Epithelial cell of prostate (primary cell): ENCODE data around the gene PSAPL1.
"Not testable (repeated sequence)": the region's sequence is repeated elsewhere in the genome, so short reads cannot be mapped to it uniquely, and the experiment has no call there.

Experiments
- DNase-seq: peaks from one replicate; pipeline ENCODE4 v3.0.0-alpha.2; 2011; ENCODE audit warnings: low read depth, low spot score
- H3K27ac ChIP-seq: fragments of 450-650 bp; 2 replicates; pipeline ENCODE4 v1.5.1; 2017; ENCODE audit warnings: mild to moderate bottlenecking

Gene PSAPL1

DNA sequence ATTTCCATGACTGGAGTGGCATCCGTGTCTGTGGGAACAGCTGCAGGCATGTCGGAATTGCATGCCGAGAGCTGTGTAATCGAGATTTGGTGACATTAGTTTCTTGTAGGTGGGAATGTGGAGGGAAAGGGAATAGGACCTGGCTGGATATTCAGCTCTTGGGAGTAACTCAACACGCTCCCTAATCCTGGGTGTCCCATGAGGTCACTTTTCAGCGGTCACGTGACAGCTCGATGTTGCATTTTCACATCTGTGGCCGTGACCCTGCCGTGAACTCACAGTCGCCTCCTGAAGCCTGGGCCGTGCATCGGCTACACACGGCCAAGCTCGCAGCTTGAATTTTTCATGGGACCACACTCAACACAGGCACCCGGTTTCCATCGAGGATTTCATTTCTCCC lies 25.8 kb upstream of the PSAPL1 start:
- no peak overlapping the region for H3K27ac ChIP-seq
- no peak for DNase-seq

DNA sequence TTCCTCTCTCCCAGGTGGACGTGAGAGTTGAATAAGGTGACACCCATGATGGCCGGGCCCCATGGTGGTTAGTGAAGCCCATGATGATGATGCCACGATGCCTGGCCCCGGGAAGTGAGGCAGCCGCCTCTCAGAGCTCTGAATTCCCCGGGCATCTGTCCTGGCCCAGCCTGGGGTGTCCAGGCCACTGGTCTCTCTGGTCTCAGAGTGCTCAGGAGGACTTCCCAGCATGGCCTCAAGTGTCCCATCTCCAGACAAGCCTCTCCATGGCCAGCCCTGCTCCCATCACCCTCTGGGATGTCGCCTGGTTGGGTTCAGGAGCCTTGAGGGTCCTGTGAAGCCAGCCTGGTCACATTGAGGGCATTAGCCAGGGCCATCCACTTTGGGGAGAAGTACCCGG lies 24.7 kb upstream of the PSAPL1 start:
- no peak for DNase-seq
- no peak overlapping the region for H3K27ac ChIP-seq

DNA sequence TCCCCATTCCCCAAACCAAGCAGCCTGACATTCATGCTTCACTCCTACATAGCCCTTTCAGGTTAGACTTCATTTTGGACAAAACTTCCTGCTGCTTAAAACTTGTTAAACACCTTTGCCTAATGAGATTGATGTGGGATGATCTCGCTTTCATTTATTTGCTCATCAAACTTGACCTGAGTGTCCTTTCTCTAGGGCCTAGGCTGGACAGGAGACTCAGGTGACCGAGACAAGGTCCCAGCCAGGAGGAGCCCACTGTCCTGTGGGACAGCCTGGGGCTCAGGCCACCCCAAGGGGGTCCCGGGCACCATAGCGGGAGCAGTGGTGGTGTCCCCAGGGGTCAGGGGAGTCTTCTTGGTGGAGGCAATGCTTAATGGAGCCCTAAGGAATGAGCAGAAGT lies 23.7 kb upstream of the PSAPL1 start:
- DNase-seq = no peak
- H3K27ac ChIP-seq = no peak overlapping the region

DNA sequence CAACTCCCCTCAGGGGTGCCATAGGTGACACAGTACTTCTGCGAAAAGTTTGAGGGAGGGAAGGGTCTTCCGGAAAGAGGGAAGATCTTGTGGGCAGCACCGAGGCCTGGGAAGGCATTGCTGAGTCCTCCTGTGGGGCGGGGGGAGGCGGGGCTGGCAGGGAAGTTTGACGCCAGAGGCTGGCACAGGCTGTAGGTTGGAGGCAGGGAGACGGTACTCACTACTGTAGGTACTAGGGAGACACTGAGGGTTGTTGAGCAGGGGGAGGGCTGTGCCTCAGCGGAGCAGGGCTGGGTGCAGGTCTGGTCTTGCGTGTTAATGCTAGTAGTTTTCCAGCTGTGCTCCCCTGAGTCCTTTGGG lies 23.3 kb upstream of the PSAPL1 start:
- no peak for DNase-seq
- H3K27ac ChIP-seq = no peak overlapping the region

DNA sequence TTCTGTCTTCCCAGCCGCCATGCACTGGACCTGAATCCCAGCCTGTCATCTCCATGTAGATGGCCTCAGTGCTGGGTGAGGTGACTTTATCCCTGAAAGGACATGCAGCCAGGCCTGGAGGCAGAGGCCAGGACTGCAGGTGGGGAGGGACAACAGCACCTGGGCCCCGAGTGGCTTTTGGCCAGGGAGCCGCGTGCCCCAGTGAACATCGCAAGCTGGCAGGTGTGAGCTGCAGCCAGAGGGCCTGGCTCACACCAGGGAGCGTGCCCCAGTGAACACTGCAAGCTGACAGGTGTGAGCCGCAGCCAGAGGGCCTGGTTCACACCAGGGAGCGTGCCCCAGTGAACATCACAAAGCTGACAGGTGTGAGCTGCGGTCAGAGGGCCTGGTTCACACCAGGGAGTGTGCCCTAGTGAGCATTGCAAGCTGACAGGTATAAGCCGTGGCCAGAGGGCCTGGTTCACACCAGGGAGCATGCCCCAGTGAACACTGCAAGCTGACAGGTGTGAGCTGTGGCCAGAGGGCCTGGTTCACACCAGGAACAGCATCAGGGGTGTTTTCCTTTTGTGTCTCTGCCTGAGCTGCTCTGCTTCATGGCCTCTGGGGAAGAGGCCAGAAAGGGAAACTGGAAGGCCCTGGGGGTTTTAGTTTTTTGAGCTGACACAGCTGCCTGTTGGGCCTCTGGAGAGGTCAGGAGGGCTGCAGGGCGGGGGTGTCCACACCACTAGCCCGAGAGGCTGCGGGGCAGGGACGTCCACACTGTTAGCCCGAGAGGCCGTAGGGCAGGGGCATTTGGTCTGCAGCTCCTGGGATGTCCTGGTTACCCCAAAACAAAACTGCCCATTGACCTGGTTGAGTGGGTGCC lies 22.7 kb upstream of the PSAPL1 start:
- H3K27ac ChIP-seq = no peak overlapping the region
- DNase-seq = no peak

DNA sequence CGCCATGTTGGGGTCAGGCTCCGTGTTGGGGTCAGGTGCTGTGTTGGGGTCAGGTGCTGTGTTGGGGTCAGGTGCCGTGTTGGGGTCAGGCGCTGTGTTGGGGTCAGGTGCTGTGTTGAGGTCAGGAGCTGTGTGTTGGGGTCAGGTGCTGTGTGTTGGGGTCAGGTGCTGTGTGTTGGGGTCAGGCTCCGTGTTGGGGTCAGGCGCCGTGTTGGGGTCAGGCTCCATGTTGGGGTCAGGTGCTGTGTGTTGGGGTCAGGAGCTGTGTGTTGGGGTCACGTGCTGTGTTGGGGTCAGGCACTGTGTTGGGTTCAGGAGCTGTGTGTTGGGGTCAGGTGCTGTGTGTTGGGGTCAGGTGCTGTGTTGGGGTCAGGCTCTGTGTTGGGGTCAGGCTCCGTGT lies 18.1 kb upstream of the PSAPL1 start:
- not testable (repeated sequence) for H3K27ac ChIP-seq, DNase-seq

DNA sequence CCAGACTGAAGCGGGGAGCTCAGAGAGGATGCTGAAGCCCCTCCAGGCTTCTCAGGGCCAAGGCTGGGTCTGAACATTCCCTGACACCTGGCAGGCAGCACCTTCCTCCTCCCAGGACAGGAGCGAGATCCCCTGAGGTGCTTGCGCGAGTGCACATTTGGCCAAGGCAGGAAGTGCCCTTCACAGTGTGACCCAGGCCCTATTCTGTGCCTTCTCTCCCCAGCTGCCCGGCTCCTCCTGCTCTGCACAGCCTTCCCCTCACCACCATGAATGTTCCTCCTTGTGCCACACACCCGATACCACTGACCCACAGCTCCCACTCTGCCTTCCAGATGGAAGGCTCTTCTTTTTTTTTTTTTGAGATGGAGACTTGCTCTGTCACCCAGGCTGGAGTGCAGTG lies 17.1 kb upstream of the PSAPL1 start:
- no peak overlapping the region for H3K27ac ChIP-seq
- no peak for DNase-seq

DNA sequence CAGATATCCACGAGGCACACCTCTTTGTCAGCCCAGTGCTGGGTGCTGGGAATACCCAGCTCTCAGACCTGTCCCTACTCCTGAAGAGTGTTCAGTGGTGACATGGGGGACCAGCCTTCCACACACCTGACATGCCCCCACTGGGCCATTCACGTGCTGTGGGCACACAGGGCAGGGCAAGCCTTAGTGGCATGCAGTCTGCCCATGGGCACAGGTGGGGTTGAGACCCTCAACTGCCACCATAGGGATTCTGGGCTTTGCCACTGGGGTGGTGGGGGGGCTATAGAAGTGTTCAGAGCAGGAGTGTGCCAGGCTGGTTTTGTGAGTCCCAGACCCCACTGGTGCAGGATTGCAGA lies 16.7 kb upstream of the PSAPL1 start:
- H3K27ac ChIP-seq = no peak overlapping the region
- DNase-seq = no peak

DNA sequence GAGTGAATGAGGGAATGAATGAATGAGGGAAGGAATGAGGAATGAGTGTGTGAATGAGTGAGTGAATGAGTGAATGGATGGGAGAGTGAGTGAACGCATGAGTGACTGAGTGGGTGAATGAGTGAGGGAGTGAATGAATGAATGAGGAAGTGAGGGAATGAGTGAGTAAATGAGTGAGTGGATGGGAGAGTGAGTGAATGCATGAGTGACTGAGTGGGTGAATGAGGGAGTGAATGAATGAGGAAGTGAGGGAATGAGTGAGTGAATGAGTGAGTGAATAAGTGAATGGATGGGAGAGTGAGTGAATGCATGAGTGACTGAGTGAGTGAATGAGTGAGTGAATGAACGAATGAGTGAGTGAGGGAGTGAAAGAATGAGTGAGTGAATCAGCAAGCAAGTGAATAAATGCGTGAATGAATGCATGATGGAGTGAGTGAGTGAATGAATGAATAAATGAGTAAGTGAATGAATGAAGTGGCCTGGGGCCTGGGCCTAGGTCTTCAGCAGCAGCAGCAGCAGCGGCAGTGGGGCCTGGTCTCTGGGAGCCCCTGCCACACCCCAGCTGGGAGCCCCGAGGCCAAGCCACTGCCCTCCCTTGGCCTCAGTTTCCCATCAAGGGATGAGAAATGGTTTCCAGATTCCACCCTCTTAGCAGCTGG lies 16.2 kb upstream of the PSAPL1 start:
- no peak overlapping the region for H3K27ac ChIP-seq
- DNase-seq = no peak

DNA sequence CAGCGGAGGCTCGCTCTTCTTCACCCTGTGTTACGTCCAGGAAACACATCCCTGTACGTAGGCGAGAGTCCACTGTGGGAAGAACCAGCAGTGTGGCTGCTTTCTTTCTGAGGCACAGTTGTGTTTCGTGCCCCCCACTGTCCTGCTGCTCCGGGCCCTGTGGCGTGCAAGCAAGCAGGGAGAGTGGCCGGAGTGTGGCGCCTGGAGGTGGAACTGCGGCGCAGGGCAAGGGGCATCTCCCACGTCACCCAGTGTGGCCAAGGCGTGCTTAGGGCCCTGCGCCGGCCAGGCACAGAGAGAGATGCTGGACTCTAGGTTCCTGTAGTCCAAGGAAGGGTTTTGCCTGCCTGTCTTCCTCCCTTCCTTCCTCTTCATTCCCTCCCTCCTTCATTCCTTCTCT lies 13.3 kb upstream of the PSAPL1 start:
- H3K27ac ChIP-seq = no peak overlapping the region
- DNase-seq = no peak

DNA sequence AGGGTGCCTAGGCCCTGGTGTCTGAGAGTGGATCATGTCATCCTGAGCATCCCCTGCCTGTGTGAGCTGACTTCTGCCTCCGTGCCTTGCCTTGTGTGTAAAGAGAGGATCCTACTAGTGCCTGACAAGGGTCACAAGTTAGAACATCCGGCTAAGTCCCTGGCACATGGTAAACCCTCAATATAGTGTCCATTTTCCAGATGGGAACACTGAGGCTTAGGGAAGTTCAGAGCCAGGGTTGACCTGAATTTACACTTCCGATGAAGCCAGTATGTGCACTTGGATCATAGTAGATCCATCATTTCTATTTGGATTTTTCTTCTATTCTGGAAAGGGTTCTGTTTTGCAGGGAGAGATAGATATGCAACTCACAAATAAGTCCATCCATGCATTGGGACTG lies 12.5 kb upstream of the PSAPL1 start:
- H3K27ac ChIP-seq = no peak overlapping the region
- no peak for DNase-seq

DNA sequence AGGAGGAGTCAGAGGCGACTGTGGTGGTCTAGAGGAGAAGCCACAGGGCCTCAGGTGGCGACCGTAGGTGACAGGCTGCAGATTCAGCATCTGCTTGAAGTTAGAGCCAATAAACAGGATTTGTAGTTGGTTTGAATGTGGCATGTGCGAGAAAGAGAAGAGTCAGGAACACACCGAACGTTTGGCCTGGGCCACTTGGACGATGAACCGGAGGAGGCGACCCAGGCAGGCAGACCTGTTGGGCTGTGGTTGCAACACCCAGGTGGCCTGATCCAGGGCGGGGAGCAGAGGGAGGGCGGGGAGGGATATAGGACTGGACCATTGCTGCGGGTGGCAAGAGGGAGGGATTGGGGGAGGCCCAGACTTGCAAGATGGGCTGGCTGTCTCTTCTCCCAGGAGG lies 10.0 kb upstream of the PSAPL1 start:
- no peak for DNase-seq
- H3K27ac ChIP-seq = no peak overlapping the region

DNA sequence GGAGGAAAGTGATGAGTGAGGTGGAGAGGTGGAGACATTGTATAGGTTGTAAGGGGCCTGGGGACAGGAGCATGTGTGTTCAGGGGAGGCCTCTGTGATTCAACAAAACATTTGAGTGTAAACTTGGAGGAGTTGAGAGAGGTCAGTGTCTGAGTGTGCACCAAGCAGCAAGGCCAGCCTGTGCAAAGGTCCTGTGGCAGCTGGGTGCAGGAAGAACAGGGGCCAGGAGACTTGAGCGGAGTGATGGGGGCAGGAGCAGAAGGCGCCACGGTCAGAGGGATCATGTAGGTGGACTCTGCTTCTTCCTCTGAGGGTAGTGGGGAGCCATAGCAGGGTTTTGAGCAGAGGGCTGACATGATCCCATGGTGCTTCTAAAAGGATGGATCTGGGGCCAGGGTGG lies 9.6 kb upstream of the PSAPL1 start:
- H3K27ac ChIP-seq = no peak overlapping the region
- DNase-seq = no peak

DNA sequence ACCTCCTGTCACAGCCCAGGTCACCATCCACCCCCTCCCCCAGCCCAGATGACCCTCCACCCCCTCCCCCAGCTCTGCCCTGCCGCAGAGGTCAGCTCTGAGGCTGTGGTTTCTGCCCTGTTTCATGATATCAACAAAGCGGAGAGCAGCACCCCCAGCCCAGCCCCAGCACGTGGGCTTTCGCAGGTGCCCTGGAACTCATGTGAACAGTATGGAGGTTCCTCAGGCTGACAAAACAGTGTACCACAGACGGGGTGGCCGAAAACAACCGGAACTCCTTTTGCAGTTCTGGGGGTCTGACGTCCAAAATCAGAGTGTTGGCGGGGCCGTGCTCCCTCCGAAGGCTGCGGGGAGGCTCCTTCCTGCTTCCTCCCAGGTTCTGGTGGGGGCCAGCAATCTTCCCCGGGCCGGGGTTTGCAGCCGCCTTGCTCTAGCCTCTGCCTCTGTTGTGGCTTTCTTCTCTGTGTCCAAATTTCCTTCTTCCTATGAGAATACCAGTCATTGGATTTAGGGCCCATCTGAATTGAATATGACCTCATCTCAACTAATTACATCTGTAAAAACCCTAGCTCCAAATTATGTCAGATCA lies 7.9 kb upstream of the PSAPL1 start:
- DNase-seq = no peak
- no peak overlapping the region for H3K27ac ChIP-seq

DNA sequence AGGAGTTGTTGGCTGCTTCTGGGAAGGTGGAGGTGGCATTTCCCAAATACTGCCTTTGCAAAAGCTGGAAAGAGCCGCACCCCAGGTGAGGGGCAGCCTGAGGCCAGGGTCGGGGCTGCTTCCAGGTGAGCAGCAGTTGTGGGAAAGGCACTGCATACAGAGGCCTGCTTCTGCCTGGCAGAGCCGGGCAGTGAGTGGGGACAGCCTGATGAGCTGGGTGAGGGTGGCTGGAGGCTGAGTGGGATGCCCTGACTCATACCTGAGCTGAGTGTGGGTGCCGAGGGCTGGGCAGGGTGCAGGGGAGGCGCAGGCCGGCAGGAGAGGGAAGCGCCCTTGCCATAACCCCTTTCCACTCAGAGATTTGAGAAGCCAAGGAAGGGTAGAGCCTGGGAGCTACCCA lies 6.5 kb upstream of the PSAPL1 start:
- no peak for DNase-seq
- no peak overlapping the region for H3K27ac ChIP-seq

DNA sequence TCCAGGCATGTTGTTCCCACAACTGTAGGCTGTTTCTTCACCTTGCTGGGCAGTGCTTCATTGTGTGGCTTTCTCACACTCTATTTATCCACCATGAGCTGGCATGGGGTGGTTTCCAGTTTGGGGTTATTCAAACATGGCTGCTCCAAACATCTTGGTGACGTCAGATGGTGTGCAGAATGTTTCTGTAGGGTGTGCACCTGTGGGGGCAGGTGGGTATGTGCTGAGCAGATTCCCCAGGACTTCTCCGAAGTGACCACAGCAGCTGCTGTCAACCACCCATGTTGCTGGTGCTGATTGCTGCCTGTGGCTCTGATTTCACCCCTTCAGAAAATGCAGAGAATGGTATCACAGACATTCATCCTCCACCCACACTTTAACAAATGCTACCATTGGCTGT lies 5.0 kb upstream of the PSAPL1 start:
- no peak overlapping the region for H3K27ac ChIP-seq
- DNase-seq = no peak

DNA sequence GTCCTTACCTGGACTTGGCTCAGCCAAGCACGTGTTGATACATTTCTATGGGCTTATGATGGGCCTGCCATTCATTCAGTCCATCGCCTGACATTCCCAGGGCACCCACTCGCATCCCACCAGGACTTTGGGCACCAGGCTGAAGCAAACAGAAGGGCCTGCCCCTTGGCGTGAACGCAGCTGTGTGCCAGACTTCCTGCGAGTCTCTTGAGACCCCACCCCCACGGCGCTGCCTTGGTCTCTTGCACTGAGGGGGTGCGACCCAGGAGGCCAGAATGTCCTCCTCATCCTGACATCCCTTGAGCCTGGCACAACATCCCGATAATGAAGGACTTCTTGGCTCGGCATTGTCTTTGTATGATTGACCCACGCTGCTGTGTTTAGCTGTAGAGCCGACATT lies 1.5 kb upstream of the PSAPL1 start:
- no peak overlapping the region for H3K27ac ChIP-seq
- DNase-seq = no peak

DNA sequence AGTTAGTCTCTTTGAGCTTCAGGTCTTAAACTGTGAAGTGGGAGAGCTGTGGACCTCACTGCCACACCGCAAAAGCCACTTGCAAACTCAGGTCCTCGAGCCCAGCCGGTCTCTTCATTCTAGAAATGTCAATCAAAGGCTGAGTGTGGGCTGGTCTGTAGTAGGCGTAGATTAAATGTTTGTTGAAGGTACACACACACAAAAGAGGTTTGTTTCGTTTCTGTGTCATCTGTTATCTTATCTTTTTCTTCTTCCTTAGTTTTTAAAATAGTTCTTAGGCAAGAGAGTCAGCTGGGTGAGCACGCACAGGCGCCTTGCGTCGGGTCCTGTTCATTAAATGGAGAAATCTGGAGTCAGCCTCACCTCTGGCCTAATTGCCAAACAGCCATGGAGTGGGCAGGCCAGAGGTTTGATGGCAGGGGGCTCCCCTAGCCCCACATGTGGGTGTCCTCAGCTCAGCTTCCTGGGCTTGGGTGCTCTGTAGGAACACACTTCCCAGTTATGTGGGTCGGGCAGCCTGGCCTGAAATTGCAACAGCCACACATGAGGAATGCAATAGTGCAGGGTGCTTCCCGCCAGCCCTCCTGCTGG lies 836 bp upstream of the PSAPL1 start:
- H3K27ac ChIP-seq = no peak overlapping the region
- no peak for DNase-seq

DNA sequence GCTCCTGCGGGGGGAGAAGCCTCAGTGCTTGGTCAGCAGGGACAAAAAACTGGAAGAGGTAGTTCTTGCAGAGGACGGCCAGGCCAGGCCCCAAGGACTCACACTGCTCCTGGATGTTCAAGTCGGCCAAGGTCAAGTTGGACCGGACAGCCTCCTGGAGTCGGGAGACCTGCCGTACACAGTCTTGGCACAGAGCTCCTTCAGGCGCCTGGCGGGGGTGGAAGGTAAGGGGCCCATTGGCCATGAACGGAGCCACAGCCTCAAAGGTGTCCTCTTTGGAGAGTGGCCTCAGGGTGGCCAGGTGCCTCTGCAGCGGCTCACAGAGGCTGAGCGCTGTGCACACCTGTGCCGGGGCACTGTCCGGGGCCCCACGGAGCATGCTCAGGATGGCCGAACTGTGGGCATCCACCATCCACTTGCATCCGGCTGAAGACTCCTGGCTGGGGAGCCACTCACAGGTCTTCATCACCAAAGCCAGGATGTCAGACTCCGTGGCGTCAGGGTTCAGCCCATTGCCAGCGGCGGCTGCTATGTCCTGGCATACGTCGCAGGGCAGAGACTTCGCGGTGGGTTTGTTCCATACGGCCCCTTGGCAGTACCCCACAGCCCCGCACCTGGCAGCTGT lies 477 bp downstream of the PSAPL1 start:
- DNase-seq = no peak
- H3K27ac ChIP-seq = no peak overlapping the region

DNA sequence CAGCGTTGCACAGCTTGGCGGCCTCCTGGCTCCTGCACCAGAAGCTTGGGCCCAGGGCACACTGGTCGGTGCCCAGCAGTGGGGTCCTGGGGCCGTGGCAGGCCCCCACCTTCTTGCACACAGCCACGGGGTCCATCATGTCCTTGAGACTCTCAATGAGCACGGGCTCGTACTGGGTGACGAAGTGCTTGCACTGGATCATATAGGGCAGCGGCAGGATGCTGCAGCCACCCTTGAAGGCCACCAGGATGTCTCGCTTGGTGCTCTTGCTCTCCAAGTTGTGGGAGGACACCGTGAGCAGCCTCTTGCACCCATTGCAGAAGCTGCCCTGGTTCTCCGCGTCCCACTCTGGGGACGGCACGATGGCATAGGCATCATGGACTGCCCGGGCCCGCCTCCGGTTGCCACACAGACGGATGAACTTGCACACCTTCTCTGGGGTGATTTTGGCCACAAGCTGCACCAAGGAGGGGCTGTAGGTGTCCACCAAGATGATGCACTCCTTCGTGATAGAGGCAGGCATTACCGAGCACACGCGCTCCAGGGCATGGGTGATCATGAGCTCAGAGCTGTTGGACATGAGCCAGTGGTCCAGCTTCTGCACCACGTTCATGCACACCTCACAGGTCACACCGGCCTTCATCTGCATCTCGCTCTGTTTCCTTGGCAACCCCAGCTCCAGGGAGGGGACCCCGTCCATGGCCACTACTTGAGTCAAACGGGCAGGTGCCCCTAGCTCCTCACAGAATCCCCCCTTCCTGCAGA lies 1.2 kb downstream of the PSAPL1 start:
- no peak for DNase-seq
- H3K27ac ChIP-seq = no peak overlapping the region
